ENCODE measurements around the gene RAB3IP. TPM values are rescaled to one million over a fixed set of nuclear protein-coding genes. Genes with fewer than 3 reads are reported as not detected.

RAB3IP gene
- total and polyA plus RNA-seq, 7 experiments from 2014 or later, result 23.5 to 34.0 (median 25.8) TPM

- CTCF ChIA-PET, result interaction anchor here (0.6 kb wide), 1 partner anchor 632 kb away, joined by 4 read pairs; no protein-coding TSS in a partner anchor
These were observed 77.4 kb downstream of the RAB3IP start for GRCh38 chr12:69816082-69816481.

GRCh38 chr12:69821032-69821455 is 82.4 kb downstream of the RAB3IP start:
- Mint-ChIP-seq H3K4me3 (no peak overlapping the region), H3K27me3 (peaks cover 0 to 12% (median 9%) of the 10 kb centered on the region in 5 donors), H3K9me3 (peaks cover 0 to 2% (median 0%) of the 10 kb centered on the region in 11 donors), H3K36me3 (peaks cover 0 to 8% (median 6%) of the 10 kb centered on the region in 5 donors), H3K4me1 (peaks cover 0 to under 1% (median 0%) of the 10 kb centered on the region in 7 donors), H3K27ac (no peak overlapping the region)
- intact Hi-C loops (cut with micrococcal nuclease), result no loop called here
- no peak overlapping the region for H3K27ac ChIP-seq (ENCODE audit: low read depth, low read length)
- DNase-seq (no peak), ATAC-seq (no peak)
- no peaks in the 10 kb centered on the region for H3K9me3 ChIP-seq (ENCODE audit: control insufficient read depth in 2 of 3, low read length in 3 of 3)
- no peaks in the 10 kb centered on the region for H3K36me3 ChIP-seq (ENCODE audit: control insufficient read depth in 2 of 3, insufficient read depth in 3 of 3, low read length in 3 of 3)
- H3K4me3 ChIP-seq (ENCODE audit: low read length), result no peak overlapping the region
- CTCF ChIA-PET, result no interaction called here
- POLR2A ChIA-PET, result no interaction called here
- H3K4me1 ChIP-seq (ENCODE audit: control insufficient read depth in 2 of 2, insufficient read depth in 2 of 2, low read length in 2 of 2), result no peaks in the 10 kb centered on the region
- no peaks in the 10 kb centered on the region for H3K27me3 ChIP-seq (ENCODE audit: control insufficient read depth in 2 of 2, insufficient read depth in 2 of 2, low read length in 2 of 2)

More at GRCh38 chr12:69816082-69816481, 77.4 kb downstream of the RAB3IP start:
- DNase-seq, result no peak
- H3K27me3 Mint-ChIP-seq, result no peaks in the 10 kb centered on the region
- Histone ChIP-seq H3K4me3 (ENCODE audit: low read length) (no peak overlapping the region), H3K27ac (ENCODE audit: low read depth, low read length) (no peak overlapping the region), H3K4me1 (ENCODE audit: control insufficient read depth in 2 of 2, insufficient read depth in 2 of 2, low read length in 2 of 2) (no peaks in the 10 kb centered on the region), H3K36me3 (ENCODE audit: control insufficient read depth in 2 of 3, insufficient read depth in 3 of 3, low read length in 3 of 3) (no peaks in the 10 kb centered on the region), H3K27me3 (ENCODE audit: control insufficient read depth in 2 of 2, insufficient read depth in 2 of 2, low read length in 2 of 2) (no peaks in the 10 kb centered on the region), H3K9me3 (ENCODE audit: control insufficient read depth in 2 of 3, low read length in 3 of 3) (no peaks in the 10 kb centered on the region)
- peaks cover 6 to 45% (median 41%) of the 10 kb centered on the region in 5 donors for H3K36me3 Mint-ChIP-seq
- ATAC-seq, result no peak
- intact Hi-C loops (cut with micrococcal nuclease), result loop anchor here in 1 of 2 donors (5.0 kb wide), 1 partner anchor 79 kb away; the partner anchor contains the start of gene RAB3IP
- H3K4me3 Mint-ChIP-seq, result no peak overlapping the region
- peaks cover 0 to 3% (median 0%) of the 10 kb centered on the region in 7 donors for H3K4me1 Mint-ChIP-seq
- no peak overlapping the region for H3K27ac Mint-ChIP-seq
- POLR2A ChIA-PET, result no interaction called here
- peaks cover 0 to 1% (median 0%) of the 10 kb centered on the region in 11 donors for H3K9me3 Mint-ChIP-seq

- H3K4me1 ChIP-seq (ENCODE audit: control insufficient read depth in 2 of 2, insufficient read depth in 2 of 2, low read length in 2 of 2), result no peaks in the 10 kb centered on the region
- no peak overlapping the region for H3K4me3 ChIP-seq (ENCODE audit: low read length)
- H3K27ac ChIP-seq (ENCODE audit: low read depth, low read length), result no peak overlapping the region
- Mint-ChIP-seq H3K4me1 (no peaks in the 10 kb centered on the region), H3K36me3 (peaks cover 0 to 3% (median 2%) of the 10 kb centered on the region in 5 donors), H3K27me3 (peaks cover 0 to 18% (median 10%) of the 10 kb centered on the region in 5 donors), H3K9me3 (peaks cover 0 to 2% (median 0%) of the 10 kb centered on the region in 11 donors), H3K27ac (no peak overlapping the region), H3K4me3 (no peak overlapping the region)
- H3K36me3 ChIP-seq (ENCODE audit: control insufficient read depth in 2 of 3, insufficient read depth in 3 of 3, low read length in 3 of 3), result no peaks in the 10 kb centered on the region
- ChIA-PET CTCF (no interaction called here), POLR2A (no interaction called here)
- DNase-seq, result no peak
- intact Hi-C loops (cut with micrococcal nuclease), result no loop called here
- ATAC-seq, result no peak
- H3K27me3 ChIP-seq (ENCODE audit: control insufficient read depth in 2 of 2, insufficient read depth in 2 of 2, low read length in 2 of 2), result no peaks in the 10 kb centered on the region
- H3K9me3 ChIP-seq (ENCODE audit: control insufficient read depth in 2 of 3, low read length in 3 of 3), result no peaks in the 10 kb centered on the region
These were observed 82.9 kb downstream of the RAB3IP start for GRCh38 chr12:69821456-69822159.

GRCh38 chr12:69822201-69822860 is 83.7 kb downstream of the RAB3IP start:
- Histone ChIP-seq H3K27me3 (ENCODE audit: control insufficient read depth in 2 of 2, insufficient read depth in 2 of 2, low read length in 2 of 2) (no peaks in the 10 kb centered on the region), H3K9me3 (ENCODE audit: control insufficient read depth in 2 of 3, low read length in 3 of 3) (no peaks in the 10 kb centered on the region), H3K36me3 (ENCODE audit: control insufficient read depth in 2 of 3, insufficient read depth in 3 of 3, low read length in 3 of 3) (no peaks in the 10 kb centered on the region), H3K27ac (ENCODE audit: low read depth, low read length) (no peak overlapping the region), H3K4me1 (ENCODE audit: control insufficient read depth in 2 of 2, insufficient read depth in 2 of 2, low read length in 2 of 2) (no peaks in the 10 kb centered on the region), H3K4me3 (ENCODE audit: low read length) (no peak overlapping the region)
- Mint-ChIP-seq H3K36me3 (no peaks in the 10 kb centered on the region), H3K27ac (no peak overlapping the region), H3K9me3 (peaks cover 0 to 2% (median 0%) of the 10 kb centered on the region in 11 donors), H3K27me3 (peaks cover 0 to 22% (median 16%) of the 10 kb centered on the region in 5 donors), H3K4me1 (no peaks in the 10 kb centered on the region), H3K4me3 (no peak overlapping the region)
- ChIA-PET CTCF (no interaction called here), POLR2A (no interaction called here)
- DNase-seq, result no peak
- no peak for ATAC-seq
- intact Hi-C loops (cut with micrococcal nuclease), result no loop called here

GRCh38 chr12:69824028-69824427 is 85.4 kb downstream of the RAB3IP start:
- no peaks in the 10 kb centered on the region for H3K4me1 Mint-ChIP-seq
- DNase-seq, result no peak
- H3K27me3 ChIP-seq (ENCODE audit: control insufficient read depth in 2 of 2, insufficient read depth in 2 of 2, low read length in 2 of 2), result no peaks in the 10 kb centered on the region
- no peak overlapping the region for H3K27ac Mint-ChIP-seq
- no peak overlapping the region for H3K27ac ChIP-seq (ENCODE audit: low read depth, low read length)
- peaks cover 0 to 2% (median 0%) of the 10 kb centered on the region in 11 donors for H3K9me3 Mint-ChIP-seq
- H3K4me3 ChIP-seq (ENCODE audit: low read length), result no peak overlapping the region
- peaks cover 0 to 26% (median 19%) of the 10 kb centered on the region in 5 donors for H3K27me3 Mint-ChIP-seq
- H3K36me3 ChIP-seq (ENCODE audit: control insufficient read depth in 2 of 3, insufficient read depth in 3 of 3, low read length in 3 of 3), result no peaks in the 10 kb centered on the region
- H3K9me3 ChIP-seq (ENCODE audit: control insufficient read depth in 2 of 3, low read length in 3 of 3), result no peaks in the 10 kb centered on the region
- H3K4me3 Mint-ChIP-seq, result no peak overlapping the region
- no peaks in the 10 kb centered on the region for H3K36me3 Mint-ChIP-seq
- CTCF ChIA-PET, result no interaction called here
- no peaks in the 10 kb centered on the region for H3K4me1 ChIP-seq (ENCODE audit: control insufficient read depth in 2 of 2, insufficient read depth in 2 of 2, low read length in 2 of 2)
- POLR2A ChIA-PET, result no interaction called here
- intact Hi-C loops (cut with micrococcal nuclease), result no loop called here
- no peak for ATAC-seq

- H3K36me3 ChIP-seq (ENCODE audit: control insufficient read depth in 2 of 3, insufficient read depth in 3 of 3, low read length in 3 of 3), result no peaks in the 10 kb centered on the region
- H3K9me3 ChIP-seq (ENCODE audit: control insufficient read depth in 2 of 3, low read length in 3 of 3), result no peaks in the 10 kb centered on the region
- peaks cover 6 to 36% (median 19%) of the 10 kb centered on the region in 5 donors for H3K27me3 Mint-ChIP-seq
- H3K36me3 Mint-ChIP-seq, result no peaks in the 10 kb centered on the region
- no peak for ATAC-seq
- no peaks in the 10 kb centered on the region for H3K4me1 Mint-ChIP-seq
- no peak within 1 kb of the TSS for H3K4me3 Mint-ChIP-seq
- H3K27ac ChIP-seq (ENCODE audit: low read depth, low read length), result no peak within 1 kb of the TSS
- H3K27me3 ChIP-seq (ENCODE audit: control insufficient read depth in 2 of 2, insufficient read depth in 2 of 2, low read length in 2 of 2), result no peaks in the 10 kb centered on the region
- DNase-seq, result no peak
- CTCF ChIA-PET, result no interaction called here
- intact Hi-C loops (cut with micrococcal nuclease), result no loop called here
- H3K4me3 ChIP-seq (ENCODE audit: low read length), result no peak within 1 kb of the TSS
- POLR2A ChIA-PET, result no interaction called here
- H3K4me1 ChIP-seq (ENCODE audit: control insufficient read depth in 2 of 2, insufficient read depth in 2 of 2, low read length in 2 of 2), result no peaks in the 10 kb centered on the region
- peaks cover 0 to 2% (median 0%) of the 10 kb centered on the region in 11 donors for H3K9me3 Mint-ChIP-seq
- H3K27ac Mint-ChIP-seq, result no peak within 1 kb of the TSS
These were observed 86.4 kb downstream of the RAB3IP start, which contains the start of gene MYRFL for GRCh38 chr12:69824966-69825560. Gene MYRFL (plus strand): TSS chr12:69825227. CDS start chr12:69825518, 291 bp downstream.
